ENCODE data around the gene ERP29. TPM values are rescaled to one million over a fixed set of nuclear protein-coding genes. Genes with fewer than 3 reads are reported as not detected.

ERP29 gene
- polyA plus RNA-seq, 1 experiment, result 87.6 TPM

- no peak for DNase-seq (ENCODE audit: low read depth)
- ChIA-PET CTCF (no interaction called here), POLR2A (no interaction called here)
- no peak for TF ChIP-seq CTCF (IDR thresholded peaks at IDR 0.05; ENCODE audit: insufficient read depth, low read depth, low read length)
- Histone ChIP-seq H3K27me3 (ENCODE audit: control insufficient read depth, insufficient read depth, low read length) (no peaks in the 10 kb centered on the region), H3K4me3 (ENCODE audit: low read depth, low read length) (no peak overlapping the region), H3K36me3 (ENCODE audit: control insufficient read depth, insufficient read depth, low read length) (peaks cover 4% of the 10 kb centered on the region)
Observed at GRCh38 chr12:112046003-112046402, 32.8 kb downstream of the ERP29 start.

- DNase-seq (ENCODE audit: low read depth), result no peak
- Histone ChIP-seq H3K4me3 (ENCODE audit: low read depth, low read length) (no peak overlapping the region), H3K27me3 (ENCODE audit: control insufficient read depth, insufficient read depth, low read length) (no peaks in the 10 kb centered on the region), H3K36me3 (ENCODE audit: control insufficient read depth, insufficient read depth, low read length) (peaks cover 7% of the 10 kb centered on the region)
- ChIA-PET CTCF (interaction anchor here (1.1 to 1.2 kb wide), 2 partner anchors 10 to 16 kb away, joined by 3 read pairs; no protein-coding TSS in a partner anchor), POLR2A (interaction anchor here (0.6 kb wide), 1 partner anchor 26 kb away, joined by 3 read pairs; no protein-coding TSS in a partner anchor)
- TF ChIP-seq CTCF (IDR thresholded peaks at IDR 0.05; ENCODE audit: insufficient read depth, low read depth, low read length), result no peak
Observed at GRCh38 chr12:112049351-112049750, 36.1 kb downstream of the ERP29 start.

- ChIA-PET CTCF (no interaction called here), POLR2A (no interaction called here)
- peaks cover 6% of the 10 kb centered on the region for H3K36me3 ChIP-seq (ENCODE audit: control insufficient read depth, insufficient read depth, low read length)
- H3K4me3 ChIP-seq (ENCODE audit: low read depth, low read length), result no peak overlapping the region
- no peak for TF ChIP-seq CTCF (IDR thresholded peaks at IDR 0.05; ENCODE audit: insufficient read depth, low read depth, low read length)
- no peaks in the 10 kb centered on the region for H3K27me3 ChIP-seq (ENCODE audit: control insufficient read depth, insufficient read depth, low read length)
- no peak for DNase-seq (ENCODE audit: low read depth)
Observed at GRCh38 chr12:112061137-112061536, 47.9 kb downstream of the ERP29 start.

GRCh38 chr12:112063273-112063672 lies 50.0 kb downstream of the ERP29 start:
- POLR2A ChIA-PET, result no interaction called here
- Histone ChIP-seq H3K4me3 (ENCODE audit: low read depth, low read length) (no peak overlapping the region), H3K27me3 (ENCODE audit: control insufficient read depth, insufficient read depth, low read length) (no peaks in the 10 kb centered on the region), H3K36me3 (ENCODE audit: control insufficient read depth, insufficient read depth, low read length) (peaks cover 5% of the 10 kb centered on the region)
- DNase-seq (ENCODE audit: low read depth), result no peak
- CTCF ChIA-PET, result no interaction called here
- no peak for TF ChIP-seq CTCF (IDR thresholded peaks at IDR 0.05; ENCODE audit: insufficient read depth, low read depth, low read length)

GRCh38 chr12:112066566-112066965 lies 53.3 kb downstream of the ERP29 start:
- H3K27me3 ChIP-seq (ENCODE audit: control insufficient read depth, insufficient read depth, low read length), result no peaks in the 10 kb centered on the region
- no peak for TF ChIP-seq CTCF (IDR thresholded peaks at IDR 0.05; ENCODE audit: insufficient read depth, low read depth, low read length)
- ChIA-PET CTCF (interaction anchor here (1.1 kb wide), 1 partner anchor 56 kb away, joined by 3 read pairs; no protein-coding TSS in a partner anchor), POLR2A (no interaction called here)
- no peak overlapping the region for H3K4me3 ChIP-seq (ENCODE audit: low read depth, low read length)
- peaks cover 7% of the 10 kb centered on the region for H3K36me3 ChIP-seq (ENCODE audit: control insufficient read depth, insufficient read depth, low read length)
- no peak for DNase-seq (ENCODE audit: low read depth)

Small RNAs within 50 kb of the gene (small RNA-seq; reads per million reads assigned to genes)
- not detected for gene AC004024.1 (ENCODE audit: insufficient read length, low read depth, low replicate concordance)
- not detected for gene MIR3657 (ENCODE audit: insufficient read length, low read depth, low replicate concordance)
- gene RF00019 (ENCODE audit: insufficient read length, low read depth, low replicate concordance), result not detected

Other genes with a start within 250 kb of the ERP29 start
- 44.5 and 48.8 TPM in 2 replicates for gene ALDH2, start 246.5 kb upstream of the ERP29 start, polyA plus RNA-seq (2011; rRNA removed)
- gene MAPKAPK5, start 171.2 kb upstream of the ERP29 start, polyA plus RNA-seq (2011; rRNA removed), result 32.5 and 32.9 TPM in 2 replicates
- 16.6 and 21.3 TPM in 2 replicates for gene TMEM116, start 261 bp upstream of the ERP29 start, polyA plus RNA-seq (2011; rRNA removed)
- gene NAA25, start 95.4 kb downstream of the ERP29 start, polyA plus RNA-seq (2011; rRNA removed), result 7.2 and 13.6 TPM in 2 replicates
- 23.7 and 24.0 TPM in 2 replicates for gene TRAFD1, start 112.1 kb downstream of the ERP29 start, polyA plus RNA-seq (2011; rRNA removed)